H1 (cell line): Measurements from ENCODE around the gene MPPED2.

Experiments used
- CREB1 ChIP-seq: IDR thresholded peaks from 2 replicates; pipeline ENCODE4 v1.6.1; 2012; ENCODE audit warnings: inconsistent platforms
- EP300 ChIP-seq, 2 experiments: IDR thresholded peaks; 1 replicate in 1 of 2; 2 replicates in 1 of 2; pipeline ENCODE4 v1.6.1; 2011 to 2012; ENCODE audit warnings: low read depth in 2 of 2, low read length in 2 of 2, mild to moderate bottlenecking in 2 of 2, borderline replicate concordance in 1 of 2, inconsistent platforms in 1 of 2, moderate library complexity in 1 of 2
- HDAC6 ChIP-seq: IDR thresholded peaks from one replicate; pipeline ENCODE4 v1.7.1; 2012; ENCODE audit warnings: low read depth, mild to moderate bottlenecking, inconsistent platforms, low read length, moderate library complexity
- POLR2A ChIP-seq, 2 experiments: IDR thresholded peaks; 1 replicate in 1 of 2; 2 replicates in 1 of 2; pipeline ENCODE4 v1.6.1; 2011; ENCODE audit warnings: low read depth in 2 of 2, low read length in 2 of 2, mild to moderate bottlenecking in 2 of 2; ENCODE audit errors: control extremely low read depth in 1 of 2
- RFX5 ChIP-seq: IDR thresholded peaks from 2 replicates; pipeline ENCODE4 v1.6.1; 2011; ENCODE audit warnings: low read depth, low read length, improper control_type of control experiment, borderline replicate concordance
- TF ChIP-seq, protein P1 (sequence below), 3 experiments: IDR thresholded peaks; 1 replicate in 2 of 3; 2 replicates in 1 of 3; pipeline versions ENCODE4 v1.5.1 to v1.6.1; 2011; ENCODE audit warnings: low read length in 3 of 3, mild to moderate bottlenecking in 3 of 3, inconsistent platforms in 2 of 3, low read depth in 1 of 3, moderate library complexity in 1 of 3; ENCODE audit not compliant: insufficient read depth in 1 of 3; ENCODE audit errors: control extremely low read depth in 1 of 3

DNA sequence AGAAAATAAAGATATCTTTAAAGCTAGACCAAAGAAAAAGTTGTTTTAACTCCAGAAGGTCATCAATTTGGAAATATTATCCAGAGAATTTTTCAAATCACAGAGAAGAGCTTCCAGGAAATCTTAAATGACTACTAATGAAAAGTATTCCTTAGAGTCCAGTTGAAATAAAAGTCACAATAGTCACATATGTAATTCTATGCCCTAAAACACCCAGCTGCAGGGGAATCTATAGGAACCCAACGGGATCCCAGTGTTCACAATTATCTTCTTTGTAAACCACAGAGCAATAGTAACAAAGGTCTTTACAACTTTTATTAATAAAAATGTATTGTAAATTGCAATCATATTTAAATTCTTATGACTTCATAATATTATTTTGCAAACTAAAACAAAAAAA lies 27.1 kb downstream of the MPPED2 start:
- no peak for TF ChIP-seq CREB1
- TF ChIP-seq HDAC6: no peak
- TF ChIP-seq RFX5: no peak
- no peak for TF ChIP-seq EP300 (IDR thresholded peaks at IDR 0.05; ENCODE audit: borderline replicate concordance in 1 of 2, low read depth in 2 of 2, low read length in 2 of 2)
- TF ChIP-seq, protein P1, sequence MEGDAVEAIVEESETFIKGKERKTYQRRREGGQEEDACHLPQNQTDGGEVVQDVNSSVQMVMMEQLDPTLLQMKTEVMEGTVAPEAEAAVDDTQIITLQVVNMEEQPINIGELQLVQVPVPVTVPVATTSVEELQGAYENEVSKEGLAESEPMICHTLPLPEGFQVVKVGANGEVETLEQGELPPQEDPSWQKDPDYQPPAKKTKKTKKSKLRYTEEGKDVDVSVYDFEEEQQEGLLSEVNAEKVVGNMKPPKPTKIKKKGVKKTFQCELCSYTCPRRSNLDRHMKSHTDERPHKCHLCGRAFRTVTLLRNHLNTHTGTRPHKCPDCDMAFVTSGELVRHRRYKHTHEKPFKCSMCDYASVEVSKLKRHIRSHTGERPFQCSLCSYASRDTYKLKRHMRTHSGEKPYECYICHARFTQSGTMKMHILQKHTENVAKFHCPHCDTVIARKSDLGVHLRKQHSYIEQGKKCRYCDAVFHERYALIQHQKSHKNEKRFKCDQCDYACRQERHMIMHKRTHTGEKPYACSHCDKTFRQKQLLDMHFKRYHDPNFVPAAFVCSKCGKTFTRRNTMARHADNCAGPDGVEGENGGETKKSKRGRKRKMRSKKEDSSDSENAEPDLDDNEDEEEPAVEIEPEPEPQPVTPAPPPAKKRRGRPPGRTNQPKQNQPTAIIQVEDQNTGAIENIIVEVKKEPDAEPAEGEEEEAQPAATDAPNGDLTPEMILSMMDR (IDR thresholded peaks at IDR 0.05; ENCODE audit: control extremely low read depth in 1 of 3, insufficient read depth in 1 of 3, low read depth in 1 of 3, low read length in 3 of 3): no peak
- no peak for TF ChIP-seq POLR2A (IDR thresholded peaks at IDR 0.05; ENCODE audit: control extremely low read depth in 1 of 2, low read depth in 2 of 2, low read length in 2 of 2)
